ENCODE results near the gene PTPN1.

The PTPN1 gene

GRCh38 chr20:50633361-50633760 lies 123.2 kb downstream of the PTPN1 start:
- TF ChIP-seq TAF1 (IDR thresholded peaks at IDR 0.05; ENCODE audit: low read depth, low read length), result no peak
- TF ChIP-seq POLR2AphosphoS5 (IDR thresholded peaks at IDR 0.05; ENCODE audit: low read depth, low read length), result no peak
- TF ChIP-seq PAX5 (IDR thresholded peaks at IDR 0.05; ENCODE audit: insufficient read depth, low read length, severe bottlenecking), result no peak
- TF ChIP-seq SPI1 (IDR thresholded peaks at IDR 0.05; ENCODE audit: low read depth, low read length), result no peak
- TF ChIP-seq POU2F2 (IDR thresholded peaks at IDR 0.05; ENCODE audit: low read depth, low read length), result no peak
- TF ChIP-seq POLR2A (IDR thresholded peaks at IDR 0.05; ENCODE audit: low read depth, low read length), result no peak
- FAIRE-seq, result no peak

GRCh38 chr20:50634191-50634590 lies 124.0 kb downstream of the PTPN1 start:
- no peak for TF ChIP-seq TAF1 (IDR thresholded peaks at IDR 0.05; ENCODE audit: low read depth, low read length)
- no peak for TF ChIP-seq POLR2A (IDR thresholded peaks at IDR 0.05; ENCODE audit: low read depth, low read length)
- TF ChIP-seq SPI1 (IDR thresholded peaks at IDR 0.05; ENCODE audit: low read depth, low read length), result no peak
- no peak for TF ChIP-seq POU2F2 (IDR thresholded peaks at IDR 0.05; ENCODE audit: low read depth, low read length)
- TF ChIP-seq PAX5 (IDR thresholded peaks at IDR 0.05; ENCODE audit: insufficient read depth, low read length, severe bottlenecking), result no peak
- TF ChIP-seq POLR2AphosphoS5 (IDR thresholded peaks at IDR 0.05; ENCODE audit: low read depth, low read length), result no peak
- no peak for DNase-seq (ENCODE audit: insufficient read length, low spot score)
- FAIRE-seq, result no peak

More at GRCh38 chr20:50633361-50633760, 123.2 kb downstream of the PTPN1 start:
- no peak for DNase-seq (ENCODE audit: insufficient read length, low spot score)
